Endothelial cell of umbilical vein (primary cell): ENCODE measurements around the gene COCH. TPM values are rescaled to one million over a fixed set of nuclear protein-coding genes. Genes with fewer than 3 reads are reported as not detected.

Experiments
- BruUV-seq: library from RNA; stranded (reverse); fragments of 400-500 nt; replicated peaks from 2 replicates; lab custom pipeline; 2021; lab: Mats Ljungman, UMichigan
- CTCF ChIA-PET: fragments of 300-600, 350-600 bp; sonication (Branson Sonifier 250); formaldehyde crosslinking; loops from one replicate; lab custom pipeline; 2021; ENCODE audit warnings: antibody characterized with exemption, inconsistent platforms; lab: Charles Lee
- POLR2A ChIA-PET: fragments of 300-600, 350-600 bp; sonication (Branson Sonifier 250); formaldehyde crosslinking; loops from one replicate; lab custom pipeline; 2021; ENCODE audit warnings: antibody characterized with exemption, inconsistent platforms; lab: Charles Lee
- DNase-seq: peaks from one replicate; pipeline ENCODE4 v3.0.0-alpha.2; 2011; ENCODE audit warnings: low read depth, low spot score
- FAIRE-seq: peaks from 2 replicates; lab custom pipeline; 2011; peaks lifted over from hg19 to GRCh38; lab: Jason Lieb, UNC
- H2AFZ ChIP-seq: 2 replicates; pipeline ENCODE4 v1.6.0; 2012; ENCODE audit warnings: low read depth, low read length, control low read depth, inconsistent platforms
- H3K27ac ChIP-seq: 2 replicates; pipeline ENCODE4 v1.5.1; 2011; ENCODE audit warnings: low read depth, mild to moderate bottlenecking, control low read depth, low read length, moderate library complexity; ENCODE audit not compliant: insufficient read depth
- H3K27me3 ChIP-seq, 2 experiments: 2 replicates each; pipeline versions ENCODE4 v1.6.0 to v1.6.1; 2011; ENCODE audit warnings: low read length in 2 of 2, mixed read lengths in 1 of 2; ENCODE audit not compliant: control insufficient read depth in 2 of 2, insufficient read depth in 2 of 2
- H3K36me3 ChIP-seq, 2 experiments: 2 replicates in 1 of 2; 3 replicates in 1 of 2; pipeline ENCODE4 v1.5.1; 2011; ENCODE audit warnings: low read length in 2 of 2, mild to moderate bottlenecking in 1 of 2, moderate library complexity in 1 of 2; ENCODE audit not compliant: control insufficient read depth in 2 of 2, insufficient read depth in 2 of 2; ENCODE audit errors: extremely low read depth in 1 of 2
- H3K4me1 ChIP-seq: 3 replicates; pipeline ENCODE4 v1.5.1; 2011; ENCODE audit warnings: mild to moderate bottlenecking, low read length; ENCODE audit not compliant: control insufficient read depth, insufficient read depth; ENCODE audit errors: extremely low read depth
- H3K4me2 ChIP-seq: 2 replicates; pipeline ENCODE4 v1.6.1; 2011; ENCODE audit warnings: low read length, control low read depth, mixed read lengths; ENCODE audit not compliant: insufficient read depth
- H3K4me3 ChIP-seq, 3 experiments: fragments of 200-600 bp in 1 of 3; sonication (generic), shearing (Covaris generic) in 1 of 3; replicated peaks in 1 of 3; 2 replicates each; pipeline ENCODE4 v1.5.1; 2011 to 2016; ENCODE audit warnings: control low read depth in 3 of 3, low read length in 3 of 3, mild to moderate bottlenecking in 2 of 3, inconsistent platforms in 1 of 3, low read depth in 1 of 3, moderate library complexity in 1 of 3; ENCODE audit not compliant: insufficient read depth in 1 of 3
- H3K79me2 ChIP-seq: 2 replicates; pipeline ENCODE4 v1.6.0; 2012; ENCODE audit warnings: low read length, inconsistent platforms; ENCODE audit not compliant: control insufficient read depth, insufficient read depth
- H3K9ac ChIP-seq: replicated peaks from 2 replicates; pipeline ENCODE3; 2011; ENCODE audit warnings: low read length, control low read depth; ENCODE audit not compliant: insufficient read depth; ENCODE audit errors: extremely low read depth
- H3K9me1 ChIP-seq: replicated peaks from 3 replicates; pipeline ENCODE4 v1.6.0; 2011; ENCODE audit warnings: mild to moderate bottlenecking, low read length; ENCODE audit not compliant: control insufficient read depth, insufficient read depth; ENCODE audit errors: extremely low read depth
- H3K9me3 ChIP-seq: replicated peaks from 2 replicates; pipeline ENCODE4 v1.5.1; 2012; ENCODE audit warnings: low read length, inconsistent platforms; ENCODE audit not compliant: control insufficient read depth, insufficient read depth
- H4K20me1 ChIP-seq: replicated peaks from 2 replicates; pipeline ENCODE3; 2011; ENCODE audit warnings: mild to moderate bottlenecking, low read length; ENCODE audit not compliant: control insufficient read depth, insufficient read depth; ENCODE audit errors: extremely low read depth
- CTCF ChIP-seq, 2 donors: IDR thresholded peaks; 1 replicate in 1 of 2; 2 replicates in 1 of 2; pipeline ENCODE4 v1.5.1; 2011; ENCODE audit warnings: low read length in 2 of 2, mild to moderate bottlenecking in 2 of 2, moderate library complexity in 2 of 2, control low read depth in 1 of 2, inconsistent platforms in 1 of 2, low read depth in 1 of 2; ENCODE audit not compliant: insufficient read depth in 1 of 2; ENCODE audit errors: extremely low read depth in 1 of 2
- EZH2 ChIP-seq: IDR thresholded peaks from 2 replicates; pipeline ENCODE4 v1.6.1; 2012; ENCODE audit warnings: borderline replicate concordance, low read depth, mild to moderate bottlenecking, moderate library complexity, low read length, inconsistent platforms; ENCODE audit not compliant: severe bottlenecking
- FOS ChIP-seq: IDR thresholded peaks from 2 replicates; pipeline ENCODE4 v1.6.1; 2011; ENCODE audit warnings: mild to moderate bottlenecking, low read length, moderate library complexity, borderline replicate concordance; ENCODE audit not compliant: insufficient read depth
- GATA2 ChIP-seq: IDR thresholded peaks from 2 replicates; pipeline ENCODE4 v1.7.0; 2011; ENCODE audit warnings: low read depth, mild to moderate bottlenecking, moderate library complexity, mixed read lengths, low read length; ENCODE audit not compliant: insufficient read length, insufficient read depth
- JUN ChIP-seq: IDR thresholded peaks from 2 replicates; pipeline ENCODE4 v1.6.1; 2011; ENCODE audit warnings: borderline replicate concordance, low read depth; ENCODE audit not compliant: insufficient read length, insufficient read depth
- MYC ChIP-seq: IDR thresholded peaks from one replicate; pipeline ENCODE4 v1.6.1; 2011; ENCODE audit warnings: mild to moderate bottlenecking, low read depth, low read length
- POLR2A ChIP-seq: IDR thresholded peaks from 2 replicates; pipeline ENCODE4 v1.6.1; 2012; ENCODE audit warnings: low read depth, mild to moderate bottlenecking, control low read depth, low read length
- POLR2AphosphoS5 ChIP-seq: IDR thresholded peaks from 2 replicates; pipeline ENCODE4 v1.6.1; 2012; ENCODE audit warnings: low read depth, mild to moderate bottlenecking, control low read depth, low read length, moderate library complexity; ENCODE audit not compliant: insufficient read depth
- dilution Hi-C: fragments of 300-500 bp; cut with MboI; formaldehyde crosslinking; loops from one replicate; pipeline ENCODE4 v1.15.0; 2019; ENCODE audit warnings: low sequenced_read_pairs; ENCODE audit not compliant: extremely low pct_ligation_motif_present
- intact Hi-C: fragments of 100-400 bp; cut with micrococcal nuclease; formaldehyde crosslinking; loops from one replicate; pipeline ENCODE4 v1.10.0; 2022
- polyA plus RNA-seq, 4 experiments: library from polyadenylated mRNA; depleted of rRNA in 3 of 4; stranded (reverse) in 3 of 4; unstranded in 1 of 4; fragments of >200 nt; gene quantifications; 2 replicates each; pipeline versions ENCODE4 v1.2.1 to v1.2.3, GENCODE V29; 2011 to 2012; ENCODE audit warnings: missing spikeins in 1 of 4
- total RNA-seq: library from RNA; stranded (reverse); gene quantifications from 2 replicates; pipeline ENCODE4 v1.2.3, GENCODE V29; 2021
- TF ChIP-seq, protein P1 (sequence below): IDR thresholded peaks from 2 replicates; pipeline ENCODE4 v1.6.1; 2011; ENCODE audit not compliant: insufficient read depth, insufficient read length

Gene COCH
- total and polyA plus RNA-seq, 2 donors (not counting 3 experiments of a cell fraction or from before 2014, with no cell fraction given) = 0.87 to 1.9 TPM

DNA sequence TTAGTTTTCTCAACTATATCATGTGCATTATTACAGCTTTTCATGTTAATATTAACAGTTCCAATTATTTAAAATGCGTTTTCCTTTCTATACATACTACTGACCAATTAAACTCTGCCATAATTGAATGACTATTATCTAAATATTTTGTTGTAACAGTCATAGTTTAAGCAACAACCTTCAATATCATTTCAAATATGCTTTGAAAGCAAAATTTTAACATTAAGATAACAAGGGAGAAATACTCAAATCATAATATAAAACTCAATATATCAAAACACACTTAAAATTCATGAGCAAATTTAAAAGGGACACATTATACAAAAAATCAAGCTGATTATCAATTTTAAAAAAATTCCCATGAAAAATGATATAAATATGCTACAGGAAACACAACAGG, 40.5 kb downstream of the COCH start:
- no peak for FAIRE-seq
- Histone ChIP-seq H3K27ac (no peak overlapping the region), H3K4me3 (no peak overlapping the region), H4K20me1 (no peaks in the 10 kb centered on the region), H3K9ac (no peak overlapping the region), H3K36me3 (peaks cover 2 to 6% of the 10 kb centered on the region in 2 experiments), H3K9me3 (no peaks in the 10 kb centered on the region), H3K27me3 (no peaks in the 10 kb centered on the region), H2AFZ (no peak overlapping the region), H3K4me2 (no peak overlapping the region), H3K9me1 (no peaks in the 10 kb centered on the region), H3K4me1 (no peaks in the 10 kb centered on the region), H3K79me2 (peaks cover 3% of the 10 kb centered on the region)
- DNase-seq = no peak
- ChIA-PET CTCF (interaction anchor here (0.9 to 4.0 kb wide), 5 partner anchors 8 to 34 kb away, joined by 3 to 19 read pairs (median 4); no protein-coding TSS in a partner anchor), POLR2A (no interaction called here)
- no TSS peak for BruUV-seq
- dilution Hi-C loops = no loop called here
- intact Hi-C loops = no loop called here
- no peak for TF ChIP-seq EZH2
- TF ChIP-seq FOS = no peak
- TF ChIP-seq, protein P1, sequence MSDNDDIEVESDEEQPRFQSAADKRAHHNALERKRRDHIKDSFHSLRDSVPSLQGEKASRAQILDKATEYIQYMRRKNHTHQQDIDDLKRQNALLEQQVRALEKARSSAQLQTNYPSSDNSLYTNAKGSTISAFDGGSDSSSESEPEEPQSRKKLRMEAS = no peak
- TF ChIP-seq CTCF (IDR thresholded peaks at IDR 0.05; ENCODE audit: extremely low read depth in 1 of 2, insufficient read depth in 1 of 2, low read depth in 1 of 2, low read length in 2 of 2) = no peak
- no peak for TF ChIP-seq POLR2AphosphoS5
- TF ChIP-seq POLR2A = no peak
- no peak for TF ChIP-seq JUN
- no peak for TF ChIP-seq MYC
- TF ChIP-seq GATA2 = no peak
